Mesodermal cell (in vitro differentiated cells): ENCODE results near the gene CACNA1C.
"Not testable (repeated sequence)": the region's sequence is repeated elsewhere in the genome, so short reads cannot be mapped to it uniquely, and the experiment has no call there.

Source experiments
- H3K27ac ChIP-seq: 2 replicates; pipeline ENCODE4 v1.7.0; 2013; ENCODE audit warnings: mild to moderate bottlenecking, low read depth, low read length, moderate library complexity; ENCODE audit not compliant: severe bottlenecking
- H3K36me3 ChIP-seq: 2 replicates; pipeline ENCODE4 v1.7.1; 2013; ENCODE audit warnings: mild to moderate bottlenecking, low read length, moderate library complexity; ENCODE audit not compliant: control insufficient read depth, insufficient read depth
- H3K4me1 ChIP-seq: one replicate; pipeline ENCODE4 v1.7.1; 2013; ENCODE audit warnings: mild to moderate bottlenecking, low read length; ENCODE audit not compliant: insufficient read depth, control insufficient read depth, poor library complexity, severe bottlenecking
- H3K4me3 ChIP-seq: 2 replicates; pipeline ENCODE4 v1.7.0; 2013; ENCODE audit warnings: low read length, control low read depth, mild to moderate bottlenecking; ENCODE audit not compliant: insufficient read depth, poor library complexity, severe bottlenecking; ENCODE audit errors: extremely low read depth
- H3K9me3 ChIP-seq: 2 replicates; pipeline ENCODE4 v1.7.1; 2013; ENCODE audit warnings: mild to moderate bottlenecking, low read length, moderate library complexity; ENCODE audit not compliant: control insufficient read depth
- WGBS, 2 experiments: methylation state at CpG; one replicate each; pipeline ENCODE4 v1.1.5; 2013; ENCODE audit warnings: missing lambda C conversion rate in 2 of 2; ENCODE audit not compliant: insufficient coverage in 2 of 2; 5-methylcytosine and 5-hydroxymethylcytosine counted together

The CACNA1C gene

GRCh38 chr12:2246358-2246757 is 193.6 kb downstream of the CACNA1C start:
- Histone ChIP-seq H3K9me3 (no peaks in the 10 kb centered on the region), H3K36me3 (no peaks in the 10 kb centered on the region), H3K27ac (no peak overlapping the region), H3K4me1 (peaks cover 28% of the 10 kb centered on the region), H3K4me3 (no peak overlapping the region)
- WGBS, 2 experiments, result 80 to 85% methylated on average over 8 to 10 of the region's 10 CpGs

GRCh38 chr12:2247120-2247519 is 194.3 kb downstream of the CACNA1C start:
- 84 to 86% methylated on average over 7 of the region's 7 CpGs for WGBS, 2 experiments
- no peak overlapping the region for H3K27ac ChIP-seq
- no peak overlapping the region for H3K4me3 ChIP-seq
- no peaks in the 10 kb centered on the region for H3K9me3 ChIP-seq
- peaks cover 28% of the 10 kb centered on the region for H3K4me1 ChIP-seq
- H3K36me3 ChIP-seq, result no peaks in the 10 kb centered on the region

- Histone ChIP-seq H3K4me1 (peaks cover 28% of the 10 kb centered on the region), H3K4me3 (no peak overlapping the region), H3K36me3 (no peaks in the 10 kb centered on the region), H3K9me3 (no peaks in the 10 kb centered on the region), H3K27ac (no peak overlapping the region)
- 73 to 80% methylated on average over 4 of the region's 5 CpGs for WGBS, 2 experiments
Observed at GRCh38 chr12:2247596-2247995, 194.8 kb downstream of the CACNA1C start.

- no peak overlapping the region for H3K4me3 ChIP-seq
- H3K27ac ChIP-seq, result no peak overlapping the region
- WGBS, 2 experiments, result 93 to 95% methylated on average over 14 to 16 of the region's 17 CpGs
- no peaks in the 10 kb centered on the region for H3K36me3 ChIP-seq
- H3K4me1 ChIP-seq, result peaks cover 27% of the 10 kb centered on the region
- no peaks in the 10 kb centered on the region for H3K9me3 ChIP-seq
Observed at GRCh38 chr12:2248087-2248900, 195.5 kb downstream of the CACNA1C start.

- Histone ChIP-seq H3K4me1 (peaks cover 23% of the 10 kb centered on the region), H3K9me3 (no peaks in the 10 kb centered on the region)
- WGBS, 2 experiments, result 91 to 100% methylated on average over 8 of the region's 8 CpGs
Observed at GRCh38 chr12:2248901-2249381, 196.2 kb downstream of the CACNA1C start.

GRCh38 chr12:2250797-2251196 is 198.0 kb downstream of the CACNA1C start:
- no peaks in the 10 kb centered on the region for H3K9me3 ChIP-seq
- H3K4me1 ChIP-seq, result peaks cover 18% of the 10 kb centered on the region
- no peak overlapping the region for H3K4me3 ChIP-seq
- H3K36me3 ChIP-seq, result no peaks in the 10 kb centered on the region
- 100% methylated on average over 5 of the region's 5 CpGs for WGBS, 2 experiments
- H3K27ac ChIP-seq, result no peak overlapping the region

More at GRCh38 chr12:2248901-2249381, 196.2 kb downstream of the CACNA1C start:
- H3K27ac ChIP-seq, result no peak overlapping the region
- H3K36me3 ChIP-seq, result no peaks in the 10 kb centered on the region
- H3K4me3 ChIP-seq, result no peak overlapping the region

GRCh38 chr12:2251526-2252209 is 198.9 kb downstream of the CACNA1C start:
- peaks cover 15% of the 10 kb centered on the region for H3K4me1 ChIP-seq
- no peak overlapping the region for H3K4me3 ChIP-seq
- WGBS, 2 experiments, result 80 to 94% methylated on average over 5 to 7 of the region's 8 CpGs
- no peaks in the 10 kb centered on the region for H3K9me3 ChIP-seq
- H3K36me3 ChIP-seq, result no peaks in the 10 kb centered on the region
- H3K27ac ChIP-seq, result no peak overlapping the region

- Histone ChIP-seq H3K36me3 (no peaks in the 10 kb centered on the region), H3K4me3 (no peak overlapping the region), H3K4me1 (peaks cover 5% of the 10 kb centered on the region), H3K27ac (no peak overlapping the region), H3K9me3 (peaks cover 3% of the 10 kb centered on the region)
- 88 to 89% methylated on average over 1 to 2 of the region's 2 CpGs for WGBS, 2 experiments
Observed at GRCh38 chr12:2255311-2255710, 202.5 kb downstream of the CACNA1C start.

GRCh38 chr12:2255731-2256130 is 202.9 kb downstream of the CACNA1C start:
- WGBS, 2 experiments, result 90 to 91% methylated on average over 7 to 8 of the region's 9 CpGs
- not testable (repeated sequence) for H3K9me3 ChIP-seq, H3K36me3 ChIP-seq, H3K27ac ChIP-seq, H3K4me3 ChIP-seq, H3K4me1 ChIP-seq

- Histone ChIP-seq H3K4me1 (peaks cover 5% of the 10 kb centered on the region), H3K4me3 (no peak overlapping the region), H3K9me3 (peaks cover 3% of the 10 kb centered on the region), H3K27ac (peak overlapping the region; percentile 51), H3K36me3 (no peaks in the 10 kb centered on the region)
- WGBS, 2 experiments, result 94 to 100% methylated on average over 2 to 5 of the region's 6 CpGs
Observed at GRCh38 chr12:2256453-2256852, 203.7 kb downstream of the CACNA1C start.

GRCh38 chr12:2256915-2257314 is 204.1 kb downstream of the CACNA1C start:
- H3K36me3 ChIP-seq, result no peaks in the 10 kb centered on the region

More at GRCh38 chr12:2256915-2257314, 204.1 kb downstream of the CACNA1C start:
- Histone ChIP-seq H3K27ac (peak overlapping the region; percentile 51), H3K4me1 (peaks cover 5% of the 10 kb centered on the region), H3K4me3 (no peak overlapping the region), H3K9me3 (peaks cover 3% of the 10 kb centered on the region)
- 90 to 96% methylated on average over 6 to 7 of the region's 7 CpGs for WGBS, 2 experiments
